NCI-H524 (cell line): ENCODE measurements around the gene PIANP.
A peak's percentile ranks its signal among the peaks of the same experiment; 100 is the strongest.
"Not testable (repeated sequence)": the region's sequence is repeated elsewhere in the genome, so short reads cannot be mapped to it uniquely, and the experiment has no call there.

ENCODE experiments used
- DNase-seq, 2 experiments: peaks; one replicate each; lab custom pipeline; 2025; lab: John Stamatoyannopoulos, UW

PIANP gene, protein sequence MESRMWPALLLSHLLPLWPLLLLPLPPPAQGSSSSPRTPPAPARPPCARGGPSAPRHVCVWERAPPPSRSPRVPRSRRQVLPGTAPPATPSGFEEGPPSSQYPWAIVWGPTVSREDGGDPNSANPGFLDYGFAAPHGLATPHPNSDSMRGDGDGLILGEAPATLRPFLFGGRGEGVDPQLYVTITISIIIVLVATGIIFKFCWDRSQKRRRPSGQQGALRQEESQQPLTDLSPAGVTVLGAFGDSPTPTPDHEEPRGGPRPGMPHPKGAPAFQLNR

GRCh38 chr12:6700646-6701051 is at the start of gene PIANP:
TSS of gene PIANP (minus strand) at chr12:6700815. CDS start at chr12:6698061, 2,754 bp downstream.
- DNase-seq, result peak in 1 of 2 experiments; percentile 12

GRCh38 chr12:6748761-6749160 is 48.1 kb upstream of the PIANP start:
- no peak for DNase-seq

DNA sequence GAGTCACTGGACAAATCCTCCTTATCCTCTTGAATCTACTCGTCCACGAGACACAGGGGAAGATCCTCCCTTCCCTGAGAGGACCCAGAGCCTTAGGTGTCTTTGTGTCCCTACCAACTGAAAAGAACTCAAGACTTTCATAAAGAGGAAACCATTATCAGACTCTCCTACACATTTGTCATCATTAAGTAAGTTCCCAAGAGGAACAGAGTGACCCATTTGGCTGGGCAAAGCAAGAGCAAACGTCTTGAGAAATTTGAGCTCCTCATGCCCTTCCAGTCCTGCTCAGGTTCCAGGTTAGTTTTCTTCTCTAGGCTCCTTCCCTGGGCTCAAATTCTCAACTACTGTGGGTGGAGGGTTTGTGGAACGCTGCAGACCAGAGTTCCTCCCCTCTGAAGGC is 46.6 kb upstream of the PIANP start:
- no peak for DNase-seq

GRCh38 chr12:6745741-6746525 is 45.3 kb upstream of the PIANP start:
- DNase-seq, result no peak

- DNase-seq, result not testable (repeated sequence)
Measured at GRCh38 chr12:6743300-6743699, 42.7 kb upstream of the PIANP start.

GRCh38 chr12:6742834-6743233 is 42.2 kb upstream of the PIANP start:
- DNase-seq, result no peak

DNA sequence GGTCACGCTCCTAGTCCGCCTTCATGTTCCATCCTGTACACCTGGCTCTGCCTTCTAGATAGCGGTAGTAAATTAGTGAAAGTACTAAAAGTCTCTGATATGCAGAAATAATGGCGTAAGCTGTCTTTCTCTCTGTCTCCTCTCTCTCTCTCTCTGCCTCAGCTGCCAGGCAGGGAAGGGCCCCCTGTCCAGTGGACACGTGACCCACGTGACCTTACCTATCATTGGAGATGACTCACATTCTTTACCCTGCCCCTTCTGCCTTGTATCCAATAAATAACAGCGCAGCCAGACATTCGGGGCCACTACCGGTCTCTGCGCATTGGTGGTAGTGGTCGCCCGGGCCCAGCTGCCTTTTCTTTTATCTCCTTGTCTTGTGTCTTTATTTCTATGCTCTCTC is 41.5 kb upstream of the PIANP start:
- DNase-seq, result not testable (repeated sequence)

GRCh38 chr12:6736754-6737153 is 36.1 kb upstream of the PIANP start:
- DNase-seq, result no peak

DNA sequence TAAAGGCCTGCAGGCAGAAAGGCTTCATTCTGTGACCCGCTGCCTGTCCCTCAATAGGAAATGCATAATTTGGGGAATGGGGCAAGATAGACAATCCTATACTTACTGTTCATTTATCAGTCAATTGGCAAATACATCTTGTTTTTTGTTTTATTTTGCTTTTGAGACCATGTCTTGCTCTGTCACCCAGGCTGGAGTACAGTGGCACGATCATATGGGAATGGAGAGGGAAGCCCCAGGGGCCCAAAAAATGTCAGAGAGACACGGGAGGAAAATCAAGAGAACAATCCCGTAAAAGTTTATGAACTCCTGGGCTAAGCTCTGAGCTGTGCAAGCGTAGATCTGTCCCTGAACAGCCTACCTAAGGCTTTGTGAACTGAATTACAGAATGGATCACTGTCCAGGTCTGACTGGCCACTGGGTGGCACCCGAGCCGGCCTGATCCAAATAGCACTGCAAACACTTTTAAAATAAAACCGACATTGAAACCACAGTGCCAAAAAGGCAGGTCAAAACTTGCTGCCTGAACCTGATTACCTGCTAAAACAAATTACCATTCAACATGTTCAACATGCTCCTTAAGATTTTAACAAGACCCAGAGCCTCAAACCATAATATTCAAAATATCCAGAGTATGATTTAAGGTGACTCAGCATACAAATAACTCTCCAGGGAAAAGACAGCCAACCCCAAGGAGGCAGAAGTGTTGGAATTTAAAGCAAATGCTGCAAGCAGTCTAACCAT is 35.0 kb upstream of the PIANP start:
- peak in 1 of 2 experiments; percentile 55 for DNase-seq

- DNase-seq, result no peak
Measured at GRCh38 chr12:6734506-6735387, 34.1 kb upstream of the PIANP start.

DNA sequence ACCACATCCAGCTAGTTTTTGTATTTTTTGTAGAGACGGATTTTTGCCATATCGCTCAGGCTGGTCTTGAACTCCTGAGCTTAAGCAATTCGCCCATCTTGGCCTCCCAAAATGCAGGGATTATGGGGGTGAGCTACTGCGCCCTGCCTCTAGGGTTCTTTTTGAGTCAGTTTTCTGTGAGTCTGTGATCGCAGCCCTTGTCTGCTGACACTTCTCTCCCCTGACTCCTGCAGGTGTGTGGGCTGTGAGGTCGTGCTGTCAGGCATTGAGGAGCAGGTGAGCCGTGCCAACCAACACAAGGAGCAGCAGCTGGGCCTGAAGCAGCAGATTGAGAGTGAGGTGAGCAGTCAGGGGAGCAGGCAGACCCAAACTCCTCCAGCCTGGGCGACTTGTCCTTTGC is 29.6 kb upstream of the PIANP start:
- no peak for DNase-seq

- no peak for DNase-seq
Measured at GRCh38 chr12:6729186-6729585, 28.6 kb upstream of the PIANP start.

- no peak for DNase-seq
Measured at GRCh38 chr12:6725350-6725749, 24.7 kb upstream of the PIANP start.

GRCh38 chr12:6724409-6724797 is 23.8 kb upstream of the PIANP start:
- DNase-seq, result peak in 1 of 2 experiments; percentile 44

DNA sequence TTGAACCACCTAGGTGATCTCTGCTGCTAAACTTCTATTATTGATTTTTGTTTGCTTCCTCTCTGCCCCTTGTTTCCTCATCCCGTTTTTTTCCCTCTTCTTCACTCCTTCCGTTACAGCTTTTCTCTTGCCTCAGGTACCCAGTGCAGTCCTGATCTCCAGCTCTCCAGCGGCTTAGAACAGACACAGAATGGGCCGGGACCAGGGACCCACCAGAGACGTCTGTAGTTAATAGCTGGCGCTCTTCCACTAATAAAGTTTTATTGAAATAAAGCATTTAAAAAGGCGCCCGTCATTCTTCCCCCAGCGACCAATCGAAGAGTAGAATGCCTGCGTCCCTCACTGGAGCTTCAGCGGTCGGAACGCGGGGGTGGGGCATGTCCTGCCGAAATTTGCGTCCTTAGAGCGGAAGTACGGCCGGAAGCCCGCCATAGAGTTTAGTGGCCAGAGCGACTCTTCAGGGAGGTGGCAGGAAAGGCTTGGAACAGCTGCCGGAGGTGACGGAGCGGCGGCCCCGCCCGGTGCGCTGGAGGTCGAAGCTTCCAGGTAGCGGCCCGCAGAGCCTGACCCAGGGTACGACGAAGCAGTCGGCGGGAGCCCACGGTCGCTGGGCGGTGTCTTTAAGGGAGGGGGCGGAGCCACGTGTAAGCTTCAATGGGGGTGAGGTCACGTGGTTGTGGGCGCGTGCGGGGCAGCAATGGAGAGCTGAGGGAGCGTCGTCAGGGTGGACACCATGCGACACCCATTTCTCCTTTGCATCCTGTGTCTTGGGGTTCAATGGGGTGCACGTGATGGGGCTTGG is 23.2 kb upstream of the PIANP start, which contains the start of gene COPS7A:
Gene COPS7A (plus strand): TSS at position 440 of the 802 bp plus-strand sequence. CDS start 611 bp downstream, outside the sequence.
- peak; percentile 97 to 98 for DNase-seq

- DNase-seq, result no peak
Measured at GRCh38 chr12:6722863-6723262, 22.2 kb upstream of the PIANP start.

GRCh38 chr12:6716874-6717437 is 16.3 kb upstream of the PIANP start:
- no peak for DNase-seq

DNA sequence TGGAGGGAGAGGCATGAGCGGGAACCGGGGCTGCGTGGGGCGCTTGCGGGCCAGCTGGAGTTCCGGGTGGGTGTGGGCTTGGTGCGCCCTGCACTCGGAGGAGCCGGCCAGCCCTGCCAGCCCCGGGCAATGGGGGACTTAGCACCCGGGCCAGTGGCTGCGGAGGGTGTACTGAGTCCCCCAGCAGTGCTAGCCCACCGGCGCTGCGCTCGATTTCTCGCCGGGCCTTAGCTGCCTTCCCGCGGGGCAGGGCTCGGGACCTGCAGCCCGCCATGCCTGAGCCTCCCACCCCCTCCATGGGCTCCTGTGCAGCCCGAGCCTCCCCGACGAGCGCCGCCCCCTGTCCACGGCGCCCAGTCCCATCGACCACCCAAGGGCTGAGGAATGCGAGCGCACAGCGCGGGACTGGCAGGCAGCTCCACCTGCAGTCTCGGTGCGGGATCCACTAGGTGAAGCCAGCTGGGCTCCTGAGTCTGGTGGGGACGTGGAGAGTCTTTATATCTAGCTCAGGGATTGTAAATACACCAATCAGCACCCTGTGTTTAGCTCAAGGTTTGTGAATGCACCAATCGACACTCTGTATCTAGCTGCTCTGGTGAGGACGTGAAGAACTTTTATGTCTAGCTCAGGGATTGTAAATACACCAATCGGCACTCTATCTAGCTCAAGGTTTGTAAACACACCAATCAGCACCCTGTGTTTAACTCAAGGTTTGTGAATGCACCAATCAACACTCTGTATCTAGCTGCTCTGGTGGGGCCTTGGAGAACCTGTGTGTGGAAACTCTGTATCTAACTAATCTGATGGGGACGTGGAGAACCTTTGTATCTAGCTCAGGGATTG is 15.6 kb upstream of the PIANP start:
- DNase-seq, result not testable (repeated sequence)

DNA sequence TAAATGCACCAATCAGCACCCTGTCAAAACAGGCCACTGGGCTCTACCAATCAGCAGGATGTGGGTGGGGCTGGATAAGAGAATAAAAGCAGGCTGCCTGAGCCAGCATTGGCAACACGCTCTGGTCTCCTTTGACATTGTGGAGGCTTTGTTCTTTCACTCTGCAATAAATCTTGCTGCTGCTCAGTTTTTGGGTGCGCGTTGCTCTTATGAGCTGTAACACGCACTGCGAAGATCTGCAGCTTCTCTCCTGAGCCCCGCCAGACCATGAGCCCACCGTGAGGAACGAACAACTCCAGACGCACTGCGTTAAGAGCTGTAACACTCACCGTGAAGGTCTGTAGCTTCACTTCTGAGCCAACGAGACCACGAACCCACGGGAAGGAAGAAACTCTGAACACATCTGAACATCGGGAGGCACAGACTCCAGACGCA is 8.4 kb upstream of the PIANP start:
- DNase-seq, result no peak
